ENCODE results near the gene HPSE2. TPM values are rescaled to one million over a fixed set of nuclear protein-coding genes. Genes with fewer than 3 reads are reported as not detected.

HPSE2 gene
- polyA plus RNA-seq, 1 experiment: not detected

- CTCF ChIA-PET: interaction anchor here (1.3 to 2.6 kb wide), 2 partner anchors 281 to 293 kb away, joined by 4 to 8 read pairs; no protein-coding TSS in a partner anchor
- DNase-seq (ENCODE audit: low read depth): no peak
- POLR2A ChIA-PET: no interaction called here
- no peaks in the 10 kb centered on the region for H3K27me3 ChIP-seq (ENCODE audit: control insufficient read depth, insufficient read depth, low read length)
- no peaks in the 10 kb centered on the region for H3K36me3 ChIP-seq (ENCODE audit: control insufficient read depth, insufficient read depth, low read length)
- TF ChIP-seq CTCF (IDR thresholded peaks at IDR 0.05; ENCODE audit: insufficient read depth, low read depth, low read length): peak; percentile 55
- no peak overlapping the region for H3K4me3 ChIP-seq (ENCODE audit: low read depth, low read length)
Observed at GRCh38 chr10:98748298-98748697, 487.4 kb downstream of the HPSE2 start.

- POLR2A ChIA-PET: no interaction called here
- no peaks in the 10 kb centered on the region for H3K36me3 ChIP-seq (ENCODE audit: control insufficient read depth, insufficient read depth, low read length)
- no peak for DNase-seq (ENCODE audit: low read depth)
- no peaks in the 10 kb centered on the region for H3K27me3 ChIP-seq (ENCODE audit: control insufficient read depth, insufficient read depth, low read length)
- no peak for TF ChIP-seq CTCF (IDR thresholded peaks at IDR 0.05; ENCODE audit: insufficient read depth, low read depth, low read length)
- CTCF ChIA-PET: interaction anchor here (0.5 kb wide), 1 partner anchor 92 kb away, joined by 3 read pairs; no protein-coding TSS in a partner anchor
- no peak overlapping the region for H3K4me3 ChIP-seq (ENCODE audit: low read depth, low read length)
Observed at GRCh38 chr10:98745645-98746044, 490.0 kb downstream of the HPSE2 start.

- TF ChIP-seq CTCF (IDR thresholded peaks at IDR 0.05; ENCODE audit: insufficient read depth, low read depth, low read length): no peak
- Histone ChIP-seq H3K36me3 (ENCODE audit: control insufficient read depth, insufficient read depth, low read length) (no peaks in the 10 kb centered on the region), H3K27me3 (ENCODE audit: control insufficient read depth, insufficient read depth, low read length) (no peaks in the 10 kb centered on the region), H3K4me3 (ENCODE audit: low read depth, low read length) (no peak overlapping the region)
- no peak for DNase-seq (ENCODE audit: low read depth)
- CTCF ChIA-PET: no interaction called here
- POLR2A ChIA-PET: no interaction called here
Observed at GRCh38 chr10:98720551-98720950, 515.1 kb downstream of the HPSE2 start.

GRCh38 chr10:98713586-98713985 lies 522.1 kb downstream of the HPSE2 start:
- CTCF ChIA-PET: no interaction called here
- no peaks in the 10 kb centered on the region for H3K36me3 ChIP-seq (ENCODE audit: control insufficient read depth, insufficient read depth, low read length)
- no peak for TF ChIP-seq CTCF (IDR thresholded peaks at IDR 0.05; ENCODE audit: insufficient read depth, low read depth, low read length)
- no peaks in the 10 kb centered on the region for H3K27me3 ChIP-seq (ENCODE audit: control insufficient read depth, insufficient read depth, low read length)
- POLR2A ChIA-PET: no interaction called here
- DNase-seq (ENCODE audit: low read depth): no peak
- H3K4me3 ChIP-seq (ENCODE audit: low read depth, low read length): no peak overlapping the region

GRCh38 chr10:98696516-98696915 lies 539.1 kb downstream of the HPSE2 start:
- ChIA-PET POLR2A (no interaction called here), CTCF (interaction anchor here (0.5 kb wide), 1 partner anchor 659 kb away, joined by 3 read pairs; no protein-coding TSS in a partner anchor)
- no peaks in the 10 kb centered on the region for H3K27me3 ChIP-seq (ENCODE audit: control insufficient read depth, insufficient read depth, low read length)
- TF ChIP-seq CTCF (IDR thresholded peaks at IDR 0.05; ENCODE audit: insufficient read depth, low read depth, low read length): no peak
- H3K36me3 ChIP-seq (ENCODE audit: control insufficient read depth, insufficient read depth, low read length): no peaks in the 10 kb centered on the region
- H3K4me3 ChIP-seq (ENCODE audit: low read depth, low read length): no peak overlapping the region
- DNase-seq (ENCODE audit: low read depth): no peak

All from BJ (cell line).